Suprapubic skin (tissue), 3 donors: ENCODE measurements around the gene YEATS2.

Source experiments
- POLR2A ChIP-seq, 2 donors: fragments of 450-650 bp; IDR thresholded peaks; one replicate each; pipeline ENCODE4 v1.6.1; 2017; ENCODE audit warnings: antibody characterized with exemption in 2 of 2, mild to moderate bottlenecking in 2 of 2, moderate library complexity in 2 of 2
- TF ChIP-seq, protein P1 (sequence below), 2 donors: fragments of 200-600 bp in 1 of 2; fragments of 450-650 bp in 1 of 2; sonication (generic) in 1 of 2; IDR thresholded peaks; one replicate each; pipeline ENCODE4 v1.5.1; 2016 to 2019; ENCODE audit warnings: antibody characterized with exemption in 2 of 2, mild to moderate bottlenecking in 1 of 2, moderate library complexity in 1 of 2

- TF ChIP-seq, protein P1, sequence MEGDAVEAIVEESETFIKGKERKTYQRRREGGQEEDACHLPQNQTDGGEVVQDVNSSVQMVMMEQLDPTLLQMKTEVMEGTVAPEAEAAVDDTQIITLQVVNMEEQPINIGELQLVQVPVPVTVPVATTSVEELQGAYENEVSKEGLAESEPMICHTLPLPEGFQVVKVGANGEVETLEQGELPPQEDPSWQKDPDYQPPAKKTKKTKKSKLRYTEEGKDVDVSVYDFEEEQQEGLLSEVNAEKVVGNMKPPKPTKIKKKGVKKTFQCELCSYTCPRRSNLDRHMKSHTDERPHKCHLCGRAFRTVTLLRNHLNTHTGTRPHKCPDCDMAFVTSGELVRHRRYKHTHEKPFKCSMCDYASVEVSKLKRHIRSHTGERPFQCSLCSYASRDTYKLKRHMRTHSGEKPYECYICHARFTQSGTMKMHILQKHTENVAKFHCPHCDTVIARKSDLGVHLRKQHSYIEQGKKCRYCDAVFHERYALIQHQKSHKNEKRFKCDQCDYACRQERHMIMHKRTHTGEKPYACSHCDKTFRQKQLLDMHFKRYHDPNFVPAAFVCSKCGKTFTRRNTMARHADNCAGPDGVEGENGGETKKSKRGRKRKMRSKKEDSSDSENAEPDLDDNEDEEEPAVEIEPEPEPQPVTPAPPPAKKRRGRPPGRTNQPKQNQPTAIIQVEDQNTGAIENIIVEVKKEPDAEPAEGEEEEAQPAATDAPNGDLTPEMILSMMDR (IDR thresholded peaks at IDR 0.05) = no peak
- no peak for TF ChIP-seq POLR2A (IDR thresholded peaks at IDR 0.05)
These were observed 44.2 kb upstream of the YEATS2 start for GRCh38 chr3:183653209-183654064.
